Measurements from ENCODE around the gene LYST.

Gene LYST

DNA sequence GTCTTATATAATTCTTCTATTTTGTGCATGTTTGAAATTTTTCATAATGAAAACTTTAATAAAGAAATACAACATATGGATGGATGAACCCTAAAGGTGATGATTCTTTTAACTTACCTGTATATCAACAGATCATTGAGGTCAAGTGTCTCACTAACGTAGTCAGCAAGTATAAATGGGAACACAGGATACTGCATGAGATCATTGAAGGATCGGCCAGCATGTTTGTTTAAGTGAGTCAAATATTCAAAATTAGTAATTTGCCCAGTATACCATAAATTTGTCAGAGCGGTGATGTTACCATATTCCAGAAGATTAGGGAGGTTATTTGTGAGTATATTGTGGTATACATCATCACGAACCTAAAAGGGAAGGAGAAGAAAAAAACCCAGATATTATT is 146.2 kb downstream of the LYST start:
- TF ChIP-seq, protein P1, sequence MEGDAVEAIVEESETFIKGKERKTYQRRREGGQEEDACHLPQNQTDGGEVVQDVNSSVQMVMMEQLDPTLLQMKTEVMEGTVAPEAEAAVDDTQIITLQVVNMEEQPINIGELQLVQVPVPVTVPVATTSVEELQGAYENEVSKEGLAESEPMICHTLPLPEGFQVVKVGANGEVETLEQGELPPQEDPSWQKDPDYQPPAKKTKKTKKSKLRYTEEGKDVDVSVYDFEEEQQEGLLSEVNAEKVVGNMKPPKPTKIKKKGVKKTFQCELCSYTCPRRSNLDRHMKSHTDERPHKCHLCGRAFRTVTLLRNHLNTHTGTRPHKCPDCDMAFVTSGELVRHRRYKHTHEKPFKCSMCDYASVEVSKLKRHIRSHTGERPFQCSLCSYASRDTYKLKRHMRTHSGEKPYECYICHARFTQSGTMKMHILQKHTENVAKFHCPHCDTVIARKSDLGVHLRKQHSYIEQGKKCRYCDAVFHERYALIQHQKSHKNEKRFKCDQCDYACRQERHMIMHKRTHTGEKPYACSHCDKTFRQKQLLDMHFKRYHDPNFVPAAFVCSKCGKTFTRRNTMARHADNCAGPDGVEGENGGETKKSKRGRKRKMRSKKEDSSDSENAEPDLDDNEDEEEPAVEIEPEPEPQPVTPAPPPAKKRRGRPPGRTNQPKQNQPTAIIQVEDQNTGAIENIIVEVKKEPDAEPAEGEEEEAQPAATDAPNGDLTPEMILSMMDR (conservative IDR thresholded peaks at IDR 0.05; ENCODE audit: control insufficient read depth, insufficient read depth, low read depth, low read length) = no peak
- DNase-seq (ENCODE audit: low read depth) = peak; percentile 72

DNA sequence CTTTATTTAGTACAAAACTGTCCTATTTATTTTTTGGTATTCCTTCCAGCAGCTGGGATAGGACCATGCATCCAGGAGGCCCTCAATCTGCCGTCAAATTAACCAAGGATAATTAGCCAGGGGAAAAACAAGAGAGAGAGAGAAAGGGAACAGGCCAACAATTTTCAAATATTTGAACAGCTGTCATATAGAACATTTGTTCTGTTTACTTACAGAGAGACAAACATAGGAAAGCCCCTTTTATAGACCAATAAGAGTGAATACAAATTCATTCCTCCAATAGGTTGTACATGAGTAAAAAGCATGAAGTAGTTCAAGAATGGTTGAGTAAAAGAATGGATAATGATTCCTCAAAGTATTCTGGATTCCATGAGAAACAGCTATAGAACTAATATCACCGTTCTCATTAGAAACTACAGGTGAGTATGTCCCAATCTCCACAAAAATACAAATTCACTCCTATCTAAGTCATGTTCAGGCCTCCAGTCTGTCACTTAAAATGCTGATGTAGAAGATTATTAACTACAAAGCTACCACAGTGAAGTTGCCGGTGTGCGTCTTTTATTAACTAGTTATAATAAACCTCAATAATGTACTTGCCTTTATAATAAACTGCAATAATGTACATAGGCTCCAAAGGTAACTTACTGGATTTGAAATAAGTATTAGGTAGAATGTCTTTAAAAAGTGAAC is 152.4 kb downstream of the LYST start:
- DNase-seq (ENCODE audit: low read depth) = no peak
- no peak overlapping the region for H3K4me3 ChIP-seq (ENCODE audit: control insufficient read depth, low read depth, low read length)
- TF ChIP-seq, protein P1 (conservative IDR thresholded peaks at IDR 0.05; ENCODE audit: control insufficient read depth, insufficient read depth, low read depth, low read length) = no peak

More for the DNA sequence above, 146.2 kb downstream of the LYST start:
- H3K4me3 ChIP-seq (ENCODE audit: control insufficient read depth, low read depth, low read length) = no peak overlapping the region

GRCh38 chr1:235712812-235713211 is 153.9 kb downstream of the LYST start:
- TF ChIP-seq, protein P1 (conservative IDR thresholded peaks at IDR 0.05; ENCODE audit: control insufficient read depth, insufficient read depth, low read depth, low read length) = no peak
- no peak for DNase-seq (ENCODE audit: low read depth)
- no peak overlapping the region for H3K4me3 ChIP-seq (ENCODE audit: control insufficient read depth, low read depth, low read length)

GRCh38 chr1:235710687-235711086 is 156.0 kb downstream of the LYST start:
- H3K4me3 ChIP-seq (ENCODE audit: control insufficient read depth, low read depth, low read length) = no peak overlapping the region
- DNase-seq (ENCODE audit: low read depth) = no peak
- TF ChIP-seq, protein P1 (conservative IDR thresholded peaks at IDR 0.05; ENCODE audit: control insufficient read depth, insufficient read depth, low read depth, low read length) = no peak

GRCh38 chr1:235709018-235709417 is 157.7 kb downstream of the LYST start:
- H3K4me3 ChIP-seq (ENCODE audit: control insufficient read depth, low read depth, low read length) = no peak overlapping the region
- TF ChIP-seq, protein P1 (conservative IDR thresholded peaks at IDR 0.05; ENCODE audit: control insufficient read depth, insufficient read depth, low read depth, low read length) = no peak
- DNase-seq (ENCODE audit: low read depth) = no peak

GRCh38 chr1:235708390-235708962 is 158.2 kb downstream of the LYST start:
- DNase-seq (ENCODE audit: low read depth) = peak; percentile 72
- TF ChIP-seq, protein P1 (conservative IDR thresholded peaks at IDR 0.05; ENCODE audit: control insufficient read depth, insufficient read depth, low read depth, low read length) = no peak
- H3K4me3 ChIP-seq (ENCODE audit: control insufficient read depth, low read depth, low read length) = no peak overlapping the region

All from fibroblast of mammary gland (primary cell).